Choroid plexus epithelial cell (primary cell): ENCODE data around the gene ADAM19.
"Not testable (repeated sequence)": the region's sequence is repeated elsewhere in the genome, so short reads cannot be mapped to it uniquely, and the experiment has no call there.

Experiments
- DNase-seq: peaks from one replicate; pipeline ENCODE4 v3.0.0-alpha.2; 2010; ENCODE audit warnings: low read depth
- H3K4me3 ChIP-seq: 2 replicates; pipeline ENCODE4 v1.5.1; 2011; ENCODE audit warnings: low read depth, mild to moderate bottlenecking, control low read depth, low read length, moderate library complexity
- TF ChIP-seq, protein P1 (sequence below): conservative IDR thresholded peaks from 2 replicates; pipeline ENCODE4 v1.5.1; 2011; ENCODE audit warnings: low read depth, mild to moderate bottlenecking, control low read depth, inconsistent platforms, low read length, moderate library complexity

The ADAM19 gene

DNA sequence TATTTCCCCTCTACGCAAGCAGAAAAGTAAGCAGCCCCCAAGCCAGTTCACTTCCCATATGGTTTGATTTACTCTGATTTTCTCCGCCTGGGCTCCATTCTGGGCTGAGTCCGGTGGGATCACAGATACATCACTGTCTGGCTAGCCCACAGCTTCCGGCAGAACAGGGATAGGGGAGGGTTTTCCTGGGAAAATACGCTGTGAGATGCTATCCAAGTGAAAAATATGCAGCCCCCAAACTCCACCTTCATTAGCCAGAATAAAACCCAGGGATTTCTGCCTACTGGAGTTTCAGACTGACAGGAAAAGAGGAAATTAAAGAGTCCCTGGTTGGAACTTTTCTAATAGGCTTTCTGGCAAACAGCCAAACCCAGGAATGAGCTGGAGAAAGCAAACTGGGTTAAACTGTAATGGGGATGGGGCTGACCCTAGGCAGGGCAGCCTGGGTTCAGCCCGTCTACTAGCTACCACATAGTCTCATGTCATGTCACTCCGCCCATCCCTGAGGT is 132.5 kb downstream of the ADAM19 start:
- TF ChIP-seq, protein P1, sequence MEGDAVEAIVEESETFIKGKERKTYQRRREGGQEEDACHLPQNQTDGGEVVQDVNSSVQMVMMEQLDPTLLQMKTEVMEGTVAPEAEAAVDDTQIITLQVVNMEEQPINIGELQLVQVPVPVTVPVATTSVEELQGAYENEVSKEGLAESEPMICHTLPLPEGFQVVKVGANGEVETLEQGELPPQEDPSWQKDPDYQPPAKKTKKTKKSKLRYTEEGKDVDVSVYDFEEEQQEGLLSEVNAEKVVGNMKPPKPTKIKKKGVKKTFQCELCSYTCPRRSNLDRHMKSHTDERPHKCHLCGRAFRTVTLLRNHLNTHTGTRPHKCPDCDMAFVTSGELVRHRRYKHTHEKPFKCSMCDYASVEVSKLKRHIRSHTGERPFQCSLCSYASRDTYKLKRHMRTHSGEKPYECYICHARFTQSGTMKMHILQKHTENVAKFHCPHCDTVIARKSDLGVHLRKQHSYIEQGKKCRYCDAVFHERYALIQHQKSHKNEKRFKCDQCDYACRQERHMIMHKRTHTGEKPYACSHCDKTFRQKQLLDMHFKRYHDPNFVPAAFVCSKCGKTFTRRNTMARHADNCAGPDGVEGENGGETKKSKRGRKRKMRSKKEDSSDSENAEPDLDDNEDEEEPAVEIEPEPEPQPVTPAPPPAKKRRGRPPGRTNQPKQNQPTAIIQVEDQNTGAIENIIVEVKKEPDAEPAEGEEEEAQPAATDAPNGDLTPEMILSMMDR: no peak
- H3K4me3 ChIP-seq: no peak overlapping the region
- no peak for DNase-seq

DNA sequence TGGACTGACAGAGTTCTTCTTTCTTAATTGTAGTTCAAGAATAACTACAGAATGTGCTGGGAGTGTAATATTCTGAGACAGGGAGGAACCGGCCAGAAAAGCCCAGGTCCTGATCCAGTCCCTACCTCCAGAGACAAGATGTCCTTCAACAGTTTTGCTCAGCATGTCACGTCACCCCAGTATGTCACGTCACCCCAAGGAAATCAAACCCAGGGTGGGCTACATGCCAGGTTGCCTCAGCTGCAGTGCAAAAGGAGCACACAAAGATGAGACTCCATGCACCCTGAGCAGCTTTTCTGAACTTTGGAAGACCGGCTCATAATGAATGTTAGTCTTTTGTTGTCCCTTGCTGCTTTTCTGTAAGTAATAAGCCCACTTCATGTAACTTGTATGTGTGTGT is 141.5 kb downstream of the ADAM19 start:
- TF ChIP-seq, protein P1: no peak
- H3K4me3 ChIP-seq: no peak overlapping the region
- no peak for DNase-seq

DNA sequence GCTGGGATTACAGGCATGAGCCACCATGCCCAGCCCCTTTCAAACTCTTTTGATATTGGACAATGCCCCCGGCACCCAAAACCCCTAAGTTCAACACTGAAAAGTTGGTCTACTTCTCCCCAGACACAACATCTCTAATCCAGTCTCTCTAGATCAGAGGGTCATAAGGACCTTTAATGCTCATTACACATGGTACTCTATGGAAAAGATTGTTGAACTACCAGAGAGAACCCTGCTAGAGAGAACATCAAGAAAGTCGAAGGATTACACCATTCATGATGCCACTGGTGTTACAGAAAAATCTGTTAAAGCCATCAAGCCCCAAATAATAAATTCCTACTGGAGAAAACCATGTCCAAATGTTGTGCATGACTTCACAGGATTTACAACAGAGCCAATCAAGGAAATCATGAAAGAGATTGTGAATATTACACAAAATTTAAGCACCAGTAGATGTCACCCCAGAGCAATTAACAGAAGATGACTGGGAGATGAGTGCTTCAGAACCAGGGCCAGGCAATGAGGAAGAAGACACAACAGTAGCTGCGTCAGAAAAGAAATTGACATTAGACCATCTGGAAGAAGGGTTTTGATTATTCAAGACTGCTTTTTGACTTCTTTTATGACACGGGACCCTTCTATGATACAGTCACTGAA is 143.9 kb downstream of the ADAM19 start:
- DNase-seq: peak; percentile 82

DNA sequence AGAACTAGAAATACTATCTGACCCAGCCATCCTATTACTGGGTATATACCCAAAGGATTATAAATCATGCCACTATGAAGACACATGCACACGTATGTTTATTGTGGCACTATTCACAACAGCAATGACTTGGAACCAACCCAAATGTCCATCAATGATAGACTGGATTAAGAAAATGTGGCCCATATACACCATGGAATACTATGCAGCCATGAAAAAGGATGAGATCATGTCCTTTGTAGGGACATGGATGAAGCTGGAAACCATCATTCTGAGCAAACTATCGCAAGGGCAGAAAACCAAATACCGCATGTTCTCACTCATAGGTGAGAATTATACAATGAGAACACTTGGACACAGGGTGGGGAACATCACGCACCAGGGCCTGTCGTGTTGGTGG is 145.7 kb downstream of the ADAM19 start:
- not testable (repeated sequence) for H3K4me3 ChIP-seq, DNase-seq

More for the DNA sequence above, 143.9 kb downstream of the ADAM19 start:
- TF ChIP-seq, protein P1: peak; percentile 59
- no peak overlapping the region for H3K4me3 ChIP-seq
